HuH-7.5 (cell line): Measurements from ENCODE around the gene CD109.
"Not testable (repeated sequence)": the region's sequence is repeated elsewhere in the genome, so short reads cannot be mapped to it uniquely, and the experiment has no call there.

Experiments used
- DNase-seq: peaks from one replicate; pipeline ENCODE4 v3.0.0; 2011; ENCODE audit warnings: low spot score

The CD109 gene

DNA sequence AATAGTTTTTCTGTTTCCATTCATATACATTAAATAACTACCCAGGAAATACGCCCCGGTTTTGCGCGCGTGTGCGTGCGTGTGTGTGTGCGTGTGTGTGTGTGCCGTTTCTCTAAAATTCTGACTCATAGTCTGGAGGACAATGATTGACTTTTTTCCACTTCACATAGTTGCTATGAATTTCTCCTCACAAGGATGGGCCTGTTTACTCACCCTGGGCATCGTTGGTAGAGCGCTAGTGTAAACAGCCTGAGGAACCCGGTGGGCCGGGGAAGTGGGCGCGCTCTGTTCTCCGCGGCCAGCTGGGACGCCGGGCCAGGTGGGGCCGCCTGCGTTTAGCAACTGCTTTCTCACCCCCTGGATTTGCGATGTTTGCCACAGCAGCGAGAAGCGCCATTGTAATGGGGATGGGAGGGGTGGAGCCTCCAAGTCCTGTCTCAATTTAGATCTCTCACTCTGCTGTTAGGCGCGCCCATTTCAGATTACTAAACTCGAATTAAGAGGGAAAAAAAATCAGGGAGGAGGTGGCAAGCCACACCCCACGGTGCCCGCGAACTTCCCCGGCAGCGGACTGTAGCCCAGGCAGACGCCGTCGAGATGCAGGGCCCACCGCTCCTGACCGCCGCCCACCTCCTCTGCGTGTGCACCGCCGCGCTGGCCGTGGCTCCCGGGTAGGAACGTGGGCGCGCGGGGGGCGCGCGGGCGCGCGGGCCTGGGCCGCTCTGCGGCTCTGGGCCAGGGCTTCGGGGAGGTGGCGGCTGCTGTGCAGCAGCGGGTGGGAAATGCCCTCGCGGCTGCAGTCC, at the start of gene CD109:
Gene CD109, plus strand, starts transcription at position 585 of the 803 bp plus-strand sequence. Its CDS starts 13 bp downstream, at position 598.
- DNase-seq: peak; percentile 28

GRCh38 chr6:73648166-73648565, 47.8 kb upstream of the CD109 start:
- no peak for DNase-seq

GRCh38 chr6:73649783-73650182, 46.2 kb upstream of the CD109 start:
- no peak for DNase-seq

DNA sequence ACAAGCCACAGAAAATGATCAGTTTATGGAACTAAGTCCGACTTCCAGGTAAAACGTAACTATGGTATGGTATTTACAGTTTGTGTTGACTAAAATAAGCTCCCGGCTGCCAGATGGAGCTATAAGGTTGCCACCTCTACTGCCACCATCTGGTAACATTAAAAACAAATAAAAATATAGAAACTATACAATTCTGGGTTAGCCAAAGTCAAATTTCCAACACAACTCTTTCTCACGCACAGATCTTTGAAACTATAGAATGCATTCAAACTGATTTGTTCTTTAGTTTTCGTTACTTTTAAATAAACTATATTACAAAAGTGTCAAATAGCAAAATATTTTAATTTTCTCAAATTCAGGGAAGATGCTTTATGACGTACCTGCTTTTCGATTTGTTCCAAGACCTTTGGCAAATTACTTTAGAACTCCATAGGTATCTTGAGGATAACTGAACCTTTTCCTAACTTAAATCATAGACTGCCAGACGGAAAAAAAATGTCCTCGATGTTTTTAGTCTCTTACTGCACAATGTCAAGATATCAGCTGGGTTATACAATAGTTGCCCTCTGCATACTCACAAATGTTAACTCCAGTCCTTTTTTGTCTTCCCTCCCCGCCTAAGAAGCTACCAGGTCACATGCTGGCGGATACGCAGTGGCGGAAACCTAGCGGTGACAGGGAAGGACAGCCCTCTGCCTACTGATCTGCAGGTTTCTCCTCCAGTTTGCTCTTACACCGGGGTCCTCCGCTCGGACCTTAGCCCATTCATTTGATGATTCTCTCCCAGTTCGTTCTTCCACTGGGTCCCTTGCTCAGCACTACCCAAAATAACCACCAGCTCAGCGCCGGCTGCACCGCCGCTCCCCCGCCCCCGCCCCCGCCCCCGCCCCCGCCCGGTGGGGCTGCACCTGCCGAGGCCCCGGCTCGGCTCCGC, 43.1 kb upstream of the CD109 start:
- peak; percentile 78 for DNase-seq

DNA sequence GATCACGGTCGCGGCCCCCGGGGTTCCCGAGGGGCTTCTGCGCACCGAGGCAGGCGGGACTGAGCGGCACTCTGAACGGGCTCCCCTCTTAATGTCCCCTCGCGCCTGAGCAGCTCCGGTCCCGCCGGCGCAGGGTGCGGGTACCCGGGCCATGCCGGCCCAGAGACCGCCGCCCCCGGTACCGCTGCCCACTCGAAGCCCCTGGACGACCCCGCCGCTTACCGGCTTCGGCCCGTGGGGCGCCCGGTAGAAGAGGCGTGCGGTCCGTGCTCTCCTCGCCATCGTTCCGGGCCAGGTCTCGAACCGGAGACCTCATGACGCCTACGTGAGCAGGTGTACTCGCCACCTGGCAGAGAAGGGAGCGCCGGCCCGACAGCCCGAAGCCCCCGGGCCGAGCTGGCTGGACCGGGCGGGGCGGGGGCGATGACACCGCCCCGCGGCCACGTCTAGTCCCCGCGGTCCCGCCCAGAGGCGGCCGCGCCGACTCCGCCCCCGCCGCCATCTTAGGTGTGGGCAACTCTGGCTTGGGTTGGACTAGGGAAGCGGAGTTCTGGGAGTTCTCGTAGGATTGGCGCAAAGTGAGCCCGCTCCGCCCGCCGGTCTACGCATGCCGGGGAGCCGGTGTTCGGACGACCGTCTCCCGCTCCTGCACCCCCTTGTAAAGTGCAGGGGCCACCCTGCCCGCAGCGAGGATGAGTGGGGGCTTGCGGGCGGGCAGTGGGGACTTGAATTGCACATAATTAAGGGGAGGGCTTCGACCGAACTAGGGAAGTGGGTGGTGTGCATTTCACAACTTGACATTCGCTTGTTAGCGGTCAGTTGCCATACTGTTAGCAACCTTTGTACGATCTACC, 42.2 kb upstream of the CD109 start, which contains the start of gene SLC17A5:
Gene SLC17A5, minus strand, starts transcription at position 422 of the 854 bp plus-strand sequence. Its CDS starts 106 bp downstream, at position 316.
- peak; percentile 92 for DNase-seq

DNA sequence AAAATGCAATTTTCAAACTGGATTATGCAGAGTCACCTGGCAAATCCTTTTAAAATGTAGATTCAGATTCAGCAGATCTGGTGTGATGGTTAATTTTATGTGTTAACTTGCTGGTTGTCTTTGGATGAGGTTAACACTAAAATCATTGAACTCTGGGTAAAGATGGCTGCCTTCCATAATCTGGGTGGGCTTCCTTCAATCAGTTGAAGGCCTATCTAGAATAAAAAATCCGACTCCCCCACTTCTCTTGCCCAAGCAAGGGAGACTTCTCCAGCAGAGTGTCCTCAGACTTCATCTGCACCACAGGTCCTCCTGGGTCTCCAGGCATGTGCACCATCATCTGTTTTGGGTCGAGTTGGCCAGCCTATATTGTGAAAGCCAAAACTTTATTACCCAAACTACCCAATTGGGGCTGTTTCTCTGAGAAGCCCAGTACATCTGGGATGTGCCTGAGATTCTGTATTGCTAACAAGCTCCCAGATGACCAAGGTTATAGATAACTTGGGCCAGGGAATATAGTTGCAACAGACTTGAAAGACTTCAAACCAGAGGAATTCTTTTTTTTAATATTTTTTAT, 40.6 kb upstream of the CD109 start:
- DNase-seq: no peak

DNA sequence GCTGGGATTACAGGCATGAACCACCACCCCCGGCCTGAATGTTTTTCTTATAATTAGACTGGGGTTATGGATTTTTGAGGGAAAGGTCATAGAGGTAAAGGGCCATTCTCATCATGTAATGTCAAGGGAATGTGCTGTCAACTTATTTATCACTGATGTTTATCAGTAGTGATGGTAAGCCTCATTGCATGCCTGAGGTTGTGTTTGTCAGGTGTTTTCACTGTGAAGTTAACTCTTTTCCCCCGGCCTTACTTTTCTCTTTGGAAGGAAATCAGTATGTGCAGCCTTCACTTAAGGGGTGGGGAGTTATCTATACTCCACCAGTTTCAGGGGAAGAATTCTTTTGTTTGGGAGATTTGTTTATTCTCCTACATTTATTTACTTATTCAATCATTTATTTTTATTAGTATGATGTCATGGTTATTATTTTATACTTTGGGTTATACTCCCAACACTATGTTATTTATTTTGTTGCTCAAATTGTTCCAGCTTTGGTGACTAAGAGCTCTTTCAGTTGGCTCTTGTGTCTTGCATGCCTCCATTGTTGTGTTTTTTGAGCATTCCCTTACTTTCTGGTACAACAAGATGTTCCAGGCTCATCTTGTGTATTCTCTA, 39.4 kb upstream of the CD109 start:
- no peak for DNase-seq

DNA sequence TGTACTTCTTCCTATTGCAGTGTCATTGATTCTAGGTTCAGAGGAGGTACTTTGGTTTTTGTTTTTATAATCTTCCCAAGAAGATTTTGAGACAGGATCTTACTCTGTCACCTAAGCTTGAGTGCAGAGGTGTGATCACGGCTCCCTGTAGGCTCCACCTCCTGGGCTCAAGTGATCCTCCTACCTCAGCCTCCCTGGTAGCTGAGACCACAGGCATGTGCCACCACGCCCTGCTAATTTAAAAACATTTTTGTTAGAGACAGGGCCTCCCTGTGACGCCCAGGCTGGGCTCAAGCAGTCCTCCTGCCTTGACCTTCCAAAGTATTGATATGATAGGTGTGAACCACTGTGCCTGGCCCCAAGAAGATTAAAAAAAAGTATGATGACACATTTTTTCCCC, 38.8 kb upstream of the CD109 start:
- no peak for DNase-seq

DNA sequence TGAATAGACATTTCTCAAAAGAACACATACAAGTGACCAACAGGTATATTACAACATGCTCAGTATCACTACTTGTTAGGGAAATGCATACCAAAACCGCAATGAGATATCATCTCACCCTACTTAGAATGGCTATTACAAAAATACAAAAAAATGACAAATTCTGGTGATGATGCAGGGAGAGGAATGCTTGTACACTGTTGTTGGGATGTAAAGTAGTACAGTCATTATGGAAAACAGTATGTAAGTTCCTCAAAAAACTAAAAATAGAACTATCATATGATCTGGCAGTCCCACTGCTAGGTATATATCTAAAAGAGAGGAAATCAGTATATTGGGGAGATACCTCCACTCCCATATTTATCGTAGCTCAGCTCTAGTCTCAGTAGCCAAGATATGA, 31.3 kb upstream of the CD109 start:
- DNase-seq: no peak

- DNase-seq: no peak
Observed at GRCh38 chr6:73665686-73666319, 30.2 kb upstream of the CD109 start.

GRCh38 chr6:73666393-73666792, 29.6 kb upstream of the CD109 start:
- no peak for DNase-seq

GRCh38 chr6:73667798-73668197, 28.2 kb upstream of the CD109 start:
- no peak for DNase-seq

GRCh38 chr6:73669005-73669404, 27.0 kb upstream of the CD109 start:
- no peak for DNase-seq

DNA sequence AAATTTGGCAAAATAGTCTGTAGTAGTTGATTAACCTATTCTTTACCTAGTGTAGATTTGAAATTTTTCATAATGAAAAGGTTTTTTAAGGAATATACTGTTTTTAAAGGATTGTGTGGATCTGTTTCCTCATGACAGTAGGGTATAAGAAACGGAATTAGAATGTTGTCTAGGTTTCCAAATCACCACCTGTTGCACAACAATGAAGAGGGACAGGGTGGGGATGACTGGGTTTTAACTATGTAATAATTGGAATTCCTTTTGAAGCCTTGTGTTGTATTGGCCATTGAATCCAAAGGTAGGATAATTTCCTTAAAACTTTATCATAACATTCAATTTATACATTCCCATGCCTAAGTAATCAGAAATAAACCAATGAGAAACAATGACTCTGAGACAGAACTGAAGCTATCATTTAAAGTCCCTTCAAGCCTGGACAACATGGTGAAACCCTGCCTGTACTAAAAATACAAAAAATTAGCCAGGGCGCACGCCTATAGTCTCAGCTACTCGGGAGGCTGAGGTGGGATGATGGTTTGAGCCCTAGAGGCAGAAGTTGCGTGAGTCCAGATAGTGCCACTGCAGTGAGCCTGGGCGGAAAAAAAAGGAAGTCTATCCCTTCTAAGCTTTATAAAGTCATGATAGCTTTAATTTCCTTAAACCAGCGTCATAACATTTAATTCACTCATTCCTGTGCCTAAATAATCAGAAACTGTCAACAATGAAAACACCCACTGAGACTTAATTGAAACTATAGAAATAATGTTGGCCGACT, 23.9 kb upstream of the CD109 start:
- DNase-seq: no peak

DNA sequence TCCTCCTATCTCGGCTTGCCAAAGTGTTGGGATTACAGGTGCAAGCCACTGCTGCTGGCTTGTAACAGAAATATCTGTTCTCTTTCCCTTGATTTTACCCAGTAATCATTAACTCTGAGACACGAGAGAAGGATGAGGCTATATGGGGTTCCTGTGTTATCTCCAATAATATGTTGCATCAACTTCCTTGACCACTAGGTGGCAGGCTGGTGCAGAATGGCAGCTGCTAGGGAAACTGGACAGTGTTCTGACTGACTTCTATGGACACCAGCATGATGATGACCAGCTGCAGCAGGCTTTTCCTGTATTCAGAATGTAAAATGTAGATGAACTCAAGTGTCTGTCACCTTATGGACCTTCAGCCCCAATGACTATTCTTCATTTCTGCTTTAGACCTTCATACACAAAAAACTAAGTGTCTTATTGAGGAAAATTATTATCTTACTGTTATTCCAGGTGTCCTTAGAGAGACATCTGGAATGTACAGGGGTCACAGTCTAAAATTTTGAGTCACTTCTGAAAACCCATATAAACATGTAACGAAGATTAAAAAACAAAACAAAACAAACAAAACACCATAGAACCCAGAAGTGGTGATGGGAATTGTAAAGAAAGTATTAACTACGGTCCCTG, 20.4 kb upstream of the CD109 start:
- DNase-seq: peak; percentile 35

DNA sequence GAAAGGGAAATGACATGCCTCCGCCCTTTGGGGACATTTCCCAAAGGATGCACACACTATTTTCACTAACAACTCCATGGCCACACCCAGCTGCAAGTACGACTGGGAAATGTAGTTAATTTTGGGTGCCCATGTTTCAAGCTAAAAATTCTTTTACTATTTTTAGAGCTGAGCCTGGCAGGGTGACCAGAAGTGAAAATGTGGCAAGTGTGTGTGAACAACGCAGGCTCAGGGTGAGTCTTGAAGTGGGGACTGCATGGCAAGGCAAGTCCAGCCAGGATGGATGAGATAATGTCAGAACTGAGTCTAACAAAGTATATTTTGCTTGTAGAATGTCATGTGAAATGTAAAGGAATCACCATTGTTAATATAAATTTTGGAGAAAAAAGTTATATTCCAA, 17.0 kb upstream of the CD109 start:
- DNase-seq: no peak

DNA sequence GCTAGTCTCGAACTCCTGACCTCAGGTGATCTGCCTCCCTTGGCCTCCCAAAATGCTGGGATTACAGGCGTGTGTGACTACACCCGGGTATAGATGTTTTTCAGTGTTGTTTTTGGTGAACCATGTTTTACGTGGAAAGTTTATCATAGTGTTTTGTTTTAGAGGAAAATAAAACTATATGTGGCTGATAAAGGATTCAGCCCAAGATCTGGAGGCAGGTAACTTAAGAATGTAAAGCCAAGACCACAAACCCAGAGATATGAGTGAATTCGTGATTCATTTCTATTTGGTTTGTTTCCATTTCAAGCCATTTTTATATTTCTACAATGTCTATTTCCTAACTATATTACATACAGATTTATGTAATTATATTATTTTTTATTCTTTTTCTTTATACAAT, 16.2 kb upstream of the CD109 start:
- not testable (repeated sequence) for DNase-seq

DNA sequence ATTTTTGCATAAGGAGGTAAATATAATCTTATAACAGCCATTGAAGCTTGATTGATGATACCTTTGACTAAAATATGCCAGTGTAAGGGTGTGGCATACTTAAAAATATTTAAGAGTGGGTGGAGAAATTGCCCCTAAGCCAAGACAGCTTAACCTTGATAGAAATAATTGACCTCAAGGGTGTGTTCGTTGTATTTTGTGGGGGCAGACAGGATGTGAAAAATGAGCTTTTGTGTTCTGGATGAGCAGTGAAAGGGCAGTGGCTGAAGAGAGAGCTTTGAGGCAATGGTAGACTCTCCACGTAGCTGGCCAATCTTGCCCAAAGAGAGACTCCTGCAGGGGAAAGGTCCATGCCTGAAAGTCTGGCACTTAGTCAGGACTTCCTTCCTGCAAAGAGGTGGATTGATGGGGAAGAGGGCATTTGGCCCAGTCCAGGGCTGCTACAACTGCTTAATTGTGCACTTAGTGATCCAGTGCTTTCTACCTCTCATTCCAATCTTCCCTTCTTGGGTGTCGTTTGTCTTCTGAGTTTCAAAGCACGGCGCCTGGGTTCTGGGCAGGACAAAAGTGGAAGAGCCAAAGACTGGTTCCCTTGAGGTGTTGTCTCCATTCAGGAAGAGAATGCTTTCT, 15.6 kb upstream of the CD109 start:
- DNase-seq: no peak

DNA sequence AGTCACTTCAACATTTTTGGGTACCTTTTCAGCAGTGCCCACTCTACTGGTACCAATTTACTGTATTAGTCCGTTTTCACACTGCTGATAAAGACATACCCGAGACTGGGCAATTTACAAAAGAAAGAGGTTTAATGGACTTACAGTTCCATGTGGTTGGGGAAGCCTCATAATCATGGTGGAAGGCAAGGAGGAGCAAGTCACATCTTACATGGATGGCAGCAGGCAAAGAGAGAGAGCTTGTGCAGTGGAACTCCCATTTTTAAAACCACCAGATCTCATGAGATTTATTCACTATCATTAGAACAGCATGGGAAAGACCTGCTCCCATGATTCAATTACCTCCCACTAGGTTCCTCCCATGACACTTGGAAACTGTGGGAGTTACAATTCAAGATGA, 12.4 kb upstream of the CD109 start:
- not testable (repeated sequence) for DNase-seq
